Coronary artery (tissue), 2 donors: ENCODE results near the gene MAPK14.

Experiments used
- DNase-seq: peaks from one replicate; pipeline ENCODE4 v3.0.0-alpha.2; 2017; ENCODE audit warnings: low spot score
- H3K27ac ChIP-seq, 2 donors: fragments of 200-600 bp; sonication (generic); one replicate each; pipeline ENCODE4 v1.5.1; 2016 to 2019
- H3K4me3 ChIP-seq: fragments of 200-600 bp; sonication (generic); 2 replicates; pipeline ENCODE4 v1.5.1; 2016; ENCODE audit warnings: mild to moderate bottlenecking, moderate library complexity
- TF ChIP-seq, protein P1 (sequence below): fragments of 200-600 bp; sonication (generic); IDR thresholded peaks from one replicate; pipeline ENCODE4 v1.5.1; 2019; ENCODE audit warnings: antibody characterized with exemption

The MAPK14 gene

GRCh38 chr6:36068586-36068985 lies 41.0 kb downstream of the MAPK14 start:
- H3K4me3 ChIP-seq: no peak overlapping the region
- no peak for DNase-seq
- no peak overlapping the region for H3K27ac ChIP-seq
- TF ChIP-seq, protein P1, sequence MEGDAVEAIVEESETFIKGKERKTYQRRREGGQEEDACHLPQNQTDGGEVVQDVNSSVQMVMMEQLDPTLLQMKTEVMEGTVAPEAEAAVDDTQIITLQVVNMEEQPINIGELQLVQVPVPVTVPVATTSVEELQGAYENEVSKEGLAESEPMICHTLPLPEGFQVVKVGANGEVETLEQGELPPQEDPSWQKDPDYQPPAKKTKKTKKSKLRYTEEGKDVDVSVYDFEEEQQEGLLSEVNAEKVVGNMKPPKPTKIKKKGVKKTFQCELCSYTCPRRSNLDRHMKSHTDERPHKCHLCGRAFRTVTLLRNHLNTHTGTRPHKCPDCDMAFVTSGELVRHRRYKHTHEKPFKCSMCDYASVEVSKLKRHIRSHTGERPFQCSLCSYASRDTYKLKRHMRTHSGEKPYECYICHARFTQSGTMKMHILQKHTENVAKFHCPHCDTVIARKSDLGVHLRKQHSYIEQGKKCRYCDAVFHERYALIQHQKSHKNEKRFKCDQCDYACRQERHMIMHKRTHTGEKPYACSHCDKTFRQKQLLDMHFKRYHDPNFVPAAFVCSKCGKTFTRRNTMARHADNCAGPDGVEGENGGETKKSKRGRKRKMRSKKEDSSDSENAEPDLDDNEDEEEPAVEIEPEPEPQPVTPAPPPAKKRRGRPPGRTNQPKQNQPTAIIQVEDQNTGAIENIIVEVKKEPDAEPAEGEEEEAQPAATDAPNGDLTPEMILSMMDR: no peak

- DNase-seq: no peak
- Histone ChIP-seq H3K27ac (no peak overlapping the region), H3K4me3 (no peak overlapping the region)
- TF ChIP-seq, protein P1: no peak
These were observed 42.0 kb downstream of the MAPK14 start for GRCh38 chr6:36069573-36069972.

DNA sequence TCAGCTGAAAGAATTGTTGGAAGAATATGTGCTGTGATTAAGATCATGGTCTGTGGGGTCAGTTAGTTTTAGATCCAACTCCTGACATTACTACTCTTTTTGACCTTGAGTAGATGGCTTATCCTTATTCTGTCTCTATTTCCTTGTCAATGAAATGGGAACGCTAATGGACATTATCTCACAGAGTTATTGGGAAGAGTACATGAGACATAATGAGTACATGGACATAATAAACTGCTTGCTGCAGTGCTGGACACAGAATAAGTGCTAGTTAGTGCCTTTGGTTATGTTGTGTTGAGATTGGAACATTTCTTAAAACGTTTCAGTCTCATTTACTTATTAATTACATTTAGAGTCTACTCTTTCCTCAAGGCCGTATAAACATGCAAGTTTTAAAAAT lies 42.6 kb downstream of the MAPK14 start:
- TF ChIP-seq, protein P1: no peak
- Histone ChIP-seq H3K27ac (no peak overlapping the region), H3K4me3 (no peak overlapping the region)
- DNase-seq: no peak

DNA sequence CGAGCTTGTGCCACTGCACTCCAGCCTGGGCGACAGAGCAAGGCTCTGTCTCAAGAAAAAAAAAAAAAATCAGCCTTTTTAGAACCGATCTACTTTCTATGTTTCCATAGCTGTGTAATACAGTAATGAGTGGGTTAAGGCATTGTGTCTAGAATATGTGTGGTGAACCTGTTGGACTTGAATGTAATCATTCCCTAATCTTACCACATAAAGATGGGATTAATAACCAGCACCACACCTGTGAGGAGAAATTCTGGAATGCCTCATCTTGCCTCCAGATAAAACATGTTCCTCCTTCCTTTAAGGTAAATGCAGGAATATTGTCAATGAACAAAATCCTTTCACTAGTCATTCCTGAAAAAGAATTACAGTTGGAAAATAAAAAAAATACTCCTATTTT lies 43.7 kb downstream of the MAPK14 start:
- TF ChIP-seq, protein P1: no peak
- no peak for DNase-seq
- H3K4me3 ChIP-seq: no peak overlapping the region
- no peak overlapping the region for H3K27ac ChIP-seq

- Histone ChIP-seq H3K4me3 (no peak overlapping the region), H3K27ac (no peak overlapping the region)
- TF ChIP-seq, protein P1: no peak
- DNase-seq: no peak
These were observed 44.1 kb downstream of the MAPK14 start for GRCh38 chr6:36071714-36072113.

GRCh38 chr6:36072681-36073080 lies 45.1 kb downstream of the MAPK14 start:
- H3K27ac ChIP-seq: no peak overlapping the region
- no peak for DNase-seq
- no peak overlapping the region for H3K4me3 ChIP-seq
- TF ChIP-seq, protein P1: no peak

GRCh38 chr6:36073587-36073986 lies 46.0 kb downstream of the MAPK14 start:
- TF ChIP-seq, protein P1: no peak
- H3K27ac ChIP-seq: no peak overlapping the region
- DNase-seq: no peak
- H3K4me3 ChIP-seq: no peak overlapping the region
